22Rv1 (cell line): Measurements from ENCODE around the gene GREM1.

Source experiments
- CTCF ChIP-seq: fragments of 450-650 bp; IDR thresholded peaks from 2 replicates; pipeline ENCODE4 v1.5.1; 2017; ENCODE audit warnings: mild to moderate bottlenecking
- ZFX ChIP-seq: fragments of 450-650 bp; IDR thresholded peaks from 2 replicates; pipeline ENCODE4 v1.6.1; 2017; ENCODE audit warnings: antibody characterized with exemption, borderline replicate concordance

DNA sequence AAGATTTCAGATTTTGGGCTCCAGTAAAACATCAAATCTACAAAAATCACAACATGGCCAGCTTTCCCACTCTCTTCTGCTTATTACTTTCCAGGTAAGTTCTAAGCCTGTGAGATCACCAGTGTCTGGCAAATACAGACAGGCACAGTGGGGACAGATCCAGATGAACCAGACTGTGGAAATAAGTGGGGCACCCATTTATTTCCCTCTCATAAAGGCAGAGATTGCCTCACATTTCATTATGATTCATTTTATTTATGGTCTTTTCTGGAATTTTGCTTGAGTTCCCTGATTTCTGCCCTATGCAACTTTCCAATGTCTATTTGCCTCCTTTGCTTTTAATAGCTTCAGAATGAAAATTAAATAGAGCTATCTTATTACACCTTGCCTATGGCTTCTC is 66.8 kb downstream of the GREM1 start:
- TF ChIP-seq CTCF (no peak), ZFX (no peak)
